HepG2 (cell line): ENCODE results near the gene EXOC3L2. TPM values are rescaled to one million over a fixed set of nuclear protein-coding genes. Genes with fewer than 3 reads are reported as not detected.

Source experiments
- ARID4A ChIP-seq: sonication (generic); formaldehyde crosslinking; IDR thresholded peaks from 2 replicates; pipeline ENCODE4 v1.5.0; 2020; ENCODE audit warnings: mild to moderate bottlenecking, missing genetic modification reagents, borderline replicate concordance
- ATF4 ChIP-seq, 2 experiments: fragments of 450-650 bp in 1 of 2; sonication (generic) in 1 of 2; formaldehyde crosslinking; IDR thresholded peaks; 2 replicates each; pipeline versions ENCODE4 v1.5.0 to v1.8.0; 2020 to 2022; ENCODE audit warnings: mild to moderate bottlenecking in 1 of 2, missing genetic modification reagents in 1 of 2
- ATF6 ChIP-seq: sonication (generic); formaldehyde crosslinking; conservative IDR thresholded peaks from 2 replicates; pipeline ENCODE4 v1.4.0; 2020; ENCODE audit warnings: missing genetic modification reagents
- MAFF ChIP-seq: IDR thresholded peaks from 2 replicates; pipeline ENCODE4 v1.6.1; 2011; ENCODE audit warnings: low read depth, low read length, improper control_type of control experiment
- MXI1 ChIP-seq: IDR thresholded peaks from 3 replicates; pipeline ENCODE4 v1.6.1; 2012; ENCODE audit warnings: low read depth, low read length, inconsistent platforms, borderline replicate concordance
- MYPOP ChIP-seq: sonication (generic); formaldehyde crosslinking; IDR thresholded peaks from 2 replicates; pipeline ENCODE4 v1.8.1; 2023; ENCODE audit warnings: mild to moderate bottlenecking, moderate library complexity, missing genetic modification reagents
- SKI ChIP-seq: fragments of 450-650 bp; IDR thresholded peaks from one replicate; pipeline ENCODE4 v1.6.1; 2018; ENCODE audit warnings: mild to moderate bottlenecking; ENCODE audit not compliant: partially characterized antibody
- SPEN ChIP-seq: sonication (generic); formaldehyde crosslinking; IDR thresholded peaks from 2 replicates; pipeline ENCODE4 v1.5.1; 2020; ENCODE audit warnings: low read depth, mild to moderate bottlenecking, missing genetic modification reagents
- U2AF1 ChIP-seq: fragments of 200-400 bp; formaldehyde crosslinking; optimal IDR thresholded peaks from 2 replicates; pipeline ENCODE3; 2017; ENCODE audit warnings: mild to moderate bottlenecking, low read depth, low read length
- ZNF18 ChIP-seq: sonication (generic); formaldehyde crosslinking; IDR thresholded peaks from 2 replicates; pipeline ENCODE4 v1.8.0; 2022; ENCODE audit warnings: mild to moderate bottlenecking, missing genetic modification reagents; ENCODE audit not compliant: insufficient replicate concordance
- ZNF414 ChIP-seq: sonication (generic); formaldehyde crosslinking; IDR thresholded peaks from 2 replicates; pipeline ENCODE4 v1.5.0; 2020; ENCODE audit warnings: missing genetic modification reagents
- ZNF580 ChIP-seq: IDR thresholded peaks from 2 replicates; pipeline ENCODE4 v1.6.1; 2016; ENCODE audit warnings: low read depth, borderline replicate concordance
- ZNF772 ChIP-seq: sonication (generic); formaldehyde crosslinking; IDR thresholded peaks from 2 replicates; pipeline ENCODE4 v1.5.0; 2020; ENCODE audit warnings: mild to moderate bottlenecking, missing genetic modification reagents
- ZNF780A ChIP-seq: sonication (generic); formaldehyde crosslinking; IDR thresholded peaks from 2 replicates; pipeline ENCODE4 v1.8.0; 2022; ENCODE audit warnings: mild to moderate bottlenecking, missing genetic modification reagents, moderate library complexity
- polyA plus RNA-seq, 8 experiments: library from polyadenylated mRNA; depleted of rRNA in 3 of 8; stranded (reverse) in 7 of 8; unstranded in 1 of 8; fragments of >200 nt; fragmentation: Illumina TruSeq in 4 of 8; extraction: Trizol in 4 of 8; gene quantifications; 2 replicates each; pipeline versions ENCODE4 v1.2.1 to v1.2.3, GENCODE V29; 2011 to 2016; ENCODE audit warnings: low read depth in 4 of 8, missing spikeins in 1 of 8, mixed read lengths in 1 of 8; ENCODE audit not compliant: insufficient read depth in 1 of 8
- total RNA-seq, 5 experiments: library from RNA; depleted of rRNA; stranded (reverse); fragments of >200 nt; fragmentation: Illumina TruSeq; extraction: Trizol; gene quantifications; 2 replicates each; pipeline ENCODE4 v1.2.3, GENCODE V29; 2016; ENCODE audit warnings: low read depth in 1 of 5

EXOC3L2 gene
- total and polyA plus RNA-seq, 2 of the 13 experiments (the other 11 are each of a cell fraction or from before 2014, with no cell fraction given), result 0.21 TPM; not detected in 1

- no peak for TF ChIP-seq ARID4A (CRISPR knock-in tag)
- TF ChIP-seq SKI, result no peak
- no peak for TF ChIP-seq ZNF780A (CRISPR knock-in tag)
- 0 out of 2 replicates have a peak, but pooled peaks have one; percentile 24 for TF ChIP-seq ZNF580
- no peak for TF ChIP-seq ZNF772 (CRISPR knock-in tag)
- TF ChIP-seq SPEN (CRISPR knock-in tag), result no peak
- TF ChIP-seq MAFF, result no peak
- TF ChIP-seq U2AF1, result no peak
- no peak for TF ChIP-seq MXI1
- TF ChIP-seq MYPOP, result no peak
- no peak for TF ChIP-seq ZNF414 (CRISPR knock-in tag)
- TF ChIP-seq ATF6 (CRISPR knock-in tag), result no peak
- no peak for TF ChIP-seq ATF4 (CRISPR knock-in tag; IDR thresholded peaks at IDR 0.05)
- no peak for TF ChIP-seq ZNF18
Measured at GRCh38 chr19:45164577-45165335, 80.5 kb downstream of the EXOC3L2 start (continued).
